Measurements from ENCODE around the gene ST6GAL1. TPM values are rescaled to one million over a fixed set of nuclear protein-coding genes. Genes with fewer than 3 reads are reported as not detected.

Gene ST6GAL1
- total and polyA plus RNA-seq, 2 of the 13 experiments (the other 11 are each of a cell fraction or from before 2014, with no cell fraction given) = 79.9 to 164 TPM

DNA sequence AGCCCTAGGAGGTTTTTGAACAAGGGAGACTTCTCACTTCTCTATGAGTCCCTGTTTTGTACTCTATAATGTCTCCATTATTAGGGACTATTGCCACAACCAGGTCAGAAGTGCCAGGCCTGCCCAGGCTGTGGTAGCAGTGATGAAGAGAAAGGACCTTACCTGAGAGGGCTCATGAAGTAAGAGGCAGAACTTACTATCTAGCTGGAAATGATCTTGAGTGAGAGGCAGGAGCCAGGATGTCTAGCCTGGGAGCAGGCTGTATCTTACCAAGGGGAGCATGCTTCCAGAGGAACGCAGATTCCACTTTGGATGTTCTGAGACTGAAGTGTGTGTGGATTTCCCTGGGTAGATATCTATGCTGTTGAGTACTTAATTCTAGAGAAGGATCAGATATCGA is 115.7 kb downstream of the ST6GAL1 start:
- H3K4me3 ChIP-seq (replicated peaks in 1 of 3; ENCODE audit: insufficient read depth in 1 of 3, low read depth in 2 of 3, low read length in 3 of 3) = no peak overlapping the region
- BruUV-seq (replicated peaks) = no TSS peak
- peak overlapping the region; percentile 38; the same call in 1 of the 2 replicates for H3K9ac ChIP-seq (ENCODE audit: insufficient read depth, low read depth, low read length)
- intact Hi-C loops (cut with micrococcal nuclease; ENCODE audit: unreplicated experiment) = no loop called here
- H2AFZ ChIP-seq (ENCODE audit: low read length) = no peak overlapping the region
- peaks cover 92% of the 10 kb centered on the region for H3K79me2 ChIP-seq (ENCODE audit: insufficient read depth, low read length)
- H3K4me2 ChIP-seq (ENCODE audit: low read depth, low read length) = peak overlapping the region; percentile 100
- CTCF ChIA-PET (ENCODE audit: low intra/inter-chr PET ratio, low total read pairs) = no interaction called here
- no peaks in the 10 kb centered on the region for H3K27me3 ChIP-seq (ENCODE audit: control insufficient read depth in 1 of 2, insufficient read depth in 2 of 2, low read length in 2 of 2)
- TF ChIP-seq, protein P1, sequence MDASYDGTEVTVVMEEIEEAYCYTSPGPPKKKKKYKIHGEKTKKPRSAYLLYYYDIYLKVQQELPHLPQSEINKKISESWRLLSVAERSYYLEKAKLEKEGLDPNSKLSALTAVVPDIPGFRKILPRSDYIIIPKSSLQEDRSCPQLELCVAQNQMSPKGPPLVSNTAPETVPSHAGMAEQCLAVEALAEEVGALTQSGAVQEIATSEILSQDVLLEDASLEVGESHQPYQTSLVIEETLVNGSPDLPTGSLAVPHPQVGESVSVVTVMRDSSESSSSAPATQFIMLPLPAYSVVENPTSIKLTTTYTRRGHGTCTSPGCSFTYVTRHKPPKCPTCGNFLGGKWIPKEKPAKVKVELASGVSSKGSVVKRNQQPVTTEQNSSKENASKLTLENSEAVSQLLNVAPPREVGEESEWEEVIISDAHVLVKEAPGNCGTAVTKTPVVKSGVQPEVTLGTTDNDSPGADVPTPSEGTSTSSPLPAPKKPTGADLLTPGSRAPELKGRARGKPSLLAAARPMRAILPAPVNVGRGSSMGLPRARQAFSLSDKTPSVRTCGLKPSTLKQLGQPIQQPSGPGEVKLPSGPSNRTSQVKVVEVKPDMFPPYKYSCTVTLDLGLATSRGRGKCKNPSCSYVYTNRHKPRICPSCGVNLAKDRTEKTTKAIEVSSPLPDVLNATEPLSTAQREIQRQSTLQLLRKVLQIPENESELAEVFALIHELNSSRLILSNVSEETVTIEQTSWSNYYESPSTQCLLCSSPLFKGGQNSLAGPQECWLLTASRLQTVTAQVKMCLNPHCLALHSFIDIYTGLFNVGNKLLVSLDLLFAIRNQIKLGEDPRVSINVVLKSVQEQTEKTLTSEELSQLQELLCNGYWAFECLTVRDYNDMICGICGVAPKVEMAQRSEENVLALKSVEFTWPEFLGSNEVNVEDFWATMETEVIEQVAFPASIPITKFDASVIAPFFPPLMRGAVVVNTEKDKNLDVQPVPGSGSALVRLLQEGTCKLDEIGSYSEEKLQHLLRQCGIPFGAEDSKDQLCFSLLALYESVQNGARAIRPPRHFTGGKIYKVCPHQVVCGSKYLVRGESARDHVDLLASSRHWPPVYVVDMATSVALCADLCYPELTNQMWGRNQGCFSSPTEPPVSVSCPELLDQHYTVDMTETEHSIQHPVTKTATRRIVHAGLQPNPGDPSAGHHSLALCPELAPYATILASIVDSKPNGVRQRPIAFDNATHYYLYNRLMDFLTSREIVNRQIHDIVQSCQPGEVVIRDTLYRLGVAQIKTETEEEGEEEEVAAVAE (CRISPR knock-in tag; IDR thresholded peaks at IDR 0.05; ENCODE audit: borderline replicate concordance) = no peak
- TF ChIP-seq ARNTL (CRISPR knock-in tag; IDR thresholded peaks at IDR 0.05) (no peak), ZSCAN21 (CRISPR knock-in tag; IDR thresholded peaks at IDR 0.05; ENCODE audit: borderline replicate concordance) (no peak), ZNF260 (CRISPR knock-in tag; IDR thresholded peaks at IDR 0.05; ENCODE audit: borderline replicate concordance, low read depth) (no peak), MATR3 (CRISPR knock-in tag; IDR thresholded peaks at IDR 0.05) (no peak), MLLT10 (CRISPR knock-in tag; IDR thresholded peaks at IDR 0.05) (no peak), CAMTA2 (CRISPR knock-in tag; IDR thresholded peaks at IDR 0.05; ENCODE audit: borderline replicate concordance) (no peak), ZSCAN20 (CRISPR knock-in tag; IDR thresholded peaks at IDR 0.05; ENCODE audit: borderline replicate concordance) (no peak)
- TF ChIP-seq, protein P2, sequence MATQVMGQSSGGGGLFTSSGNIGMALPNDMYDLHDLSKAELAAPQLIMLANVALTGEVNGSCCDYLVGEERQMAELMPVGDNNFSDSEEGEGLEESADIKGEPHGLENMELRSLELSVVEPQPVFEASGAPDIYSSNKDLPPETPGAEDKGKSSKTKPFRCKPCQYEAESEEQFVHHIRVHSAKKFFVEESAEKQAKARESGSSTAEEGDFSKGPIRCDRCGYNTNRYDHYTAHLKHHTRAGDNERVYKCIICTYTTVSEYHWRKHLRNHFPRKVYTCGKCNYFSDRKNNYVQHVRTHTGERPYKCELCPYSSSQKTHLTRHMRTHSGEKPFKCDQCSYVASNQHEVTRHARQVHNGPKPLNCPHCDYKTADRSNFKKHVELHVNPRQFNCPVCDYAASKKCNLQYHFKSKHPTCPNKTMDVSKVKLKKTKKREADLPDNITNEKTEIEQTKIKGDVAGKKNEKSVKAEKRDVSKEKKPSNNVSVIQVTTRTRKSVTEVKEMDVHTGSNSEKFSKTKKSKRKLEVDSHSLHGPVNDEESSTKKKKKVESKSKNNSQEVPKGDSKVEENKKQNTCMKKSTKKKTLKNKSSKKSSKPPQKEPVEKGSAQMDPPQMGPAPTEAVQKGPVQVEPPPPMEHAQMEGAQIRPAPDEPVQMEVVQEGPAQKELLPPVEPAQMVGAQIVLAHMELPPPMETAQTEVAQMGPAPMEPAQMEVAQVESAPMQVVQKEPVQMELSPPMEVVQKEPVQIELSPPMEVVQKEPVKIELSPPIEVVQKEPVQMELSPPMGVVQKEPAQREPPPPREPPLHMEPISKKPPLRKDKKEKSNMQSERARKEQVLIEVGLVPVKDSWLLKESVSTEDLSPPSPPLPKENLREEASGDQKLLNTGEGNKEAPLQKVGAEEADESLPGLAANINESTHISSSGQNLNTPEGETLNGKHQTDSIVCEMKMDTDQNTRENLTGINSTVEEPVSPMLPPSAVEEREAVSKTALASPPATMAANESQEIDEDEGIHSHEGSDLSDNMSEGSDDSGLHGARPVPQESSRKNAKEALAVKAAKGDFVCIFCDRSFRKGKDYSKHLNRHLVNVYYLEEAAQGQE (IDR thresholded peaks at IDR 0.05; ENCODE audit: borderline replicate concordance in 1 of 2, low read depth in 1 of 2, low read length in 2 of 2) = no peak
- TF ChIP-seq, protein P3, sequence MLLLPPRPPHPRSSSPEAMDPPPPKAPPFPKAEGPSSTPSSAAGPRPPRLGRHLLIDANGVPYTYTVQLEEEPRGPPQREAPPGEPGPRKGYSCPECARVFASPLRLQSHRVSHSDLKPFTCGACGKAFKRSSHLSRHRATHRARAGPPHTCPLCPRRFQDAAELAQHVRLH (CRISPR knock-in tag; IDR thresholded peaks at IDR 0.05; ENCODE audit: borderline replicate concordance, low read depth) = no peak
- TF ChIP-seq, protein P4, sequence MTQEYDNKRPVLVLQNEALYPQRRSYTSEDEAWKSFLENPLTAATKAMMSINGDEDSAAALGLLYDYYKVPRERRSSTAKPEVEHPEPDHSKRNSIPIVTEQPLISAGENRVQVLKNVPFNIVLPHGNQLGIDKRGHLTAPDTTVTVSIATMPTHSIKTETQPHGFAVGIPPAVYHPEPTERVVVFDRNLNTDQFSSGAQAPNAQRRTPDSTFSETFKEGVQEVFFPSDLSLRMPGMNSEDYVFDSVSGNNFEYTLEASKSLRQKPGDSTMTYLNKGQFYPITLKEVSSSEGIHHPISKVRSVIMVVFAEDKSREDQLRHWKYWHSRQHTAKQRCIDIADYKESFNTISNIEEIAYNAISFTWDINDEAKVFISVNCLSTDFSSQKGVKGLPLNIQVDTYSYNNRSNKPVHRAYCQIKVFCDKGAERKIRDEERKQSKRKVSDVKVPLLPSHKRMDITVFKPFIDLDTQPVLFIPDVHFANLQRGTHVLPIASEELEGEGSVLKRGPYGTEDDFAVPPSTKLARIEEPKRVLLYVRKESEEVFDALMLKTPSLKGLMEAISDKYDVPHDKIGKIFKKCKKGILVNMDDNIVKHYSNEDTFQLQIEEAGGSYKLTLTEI (CRISPR knock-in tag; conservative IDR thresholded peaks at IDR 0.05) = no peak
- peaks cover 23 to 62% of the 10 kb centered on the region in 2 experiments for H3K36me3 ChIP-seq (replicated peaks in 1 of 2; ENCODE audit: control insufficient read depth in 1 of 2, insufficient read depth in 2 of 2, low read length in 2 of 2)
- DNase-seq (ENCODE audit: low spot score) (no peak), FAIRE-seq (no peak), ATAC-seq (no peak)
- peaks cover 20% of the 10 kb centered on the region for H4K20me1 ChIP-seq (ENCODE audit: insufficient read depth, low read length)
- 95% methylated on average over 2 of the region's 2 CpGs for WGBS (ENCODE audit: low lambda C conversion rate)
- POLR2A ChIA-PET = interaction anchor here (1.0 to 1.4 kb wide), 3 partner anchors 9 to 71 kb away, joined by 3 to 4 read pairs (median 3); no protein-coding TSS in a partner anchor
- H3K4me1 ChIP-seq (ENCODE audit: insufficient read depth, low read length) = peaks cover 93% of the 10 kb centered on the region
- no peak overlapping the region for H3K27ac ChIP-seq (ENCODE audit: extremely low read length, insufficient read depth, low read length)
- in situ Hi-C loops (cut with HindIII; ENCODE audit: extremely low pct_ligation_motif_present, low pct_unique_long_range_greater_than_20kb) = no loop called here
- no peaks in the 10 kb centered on the region for H3K9me3 ChIP-seq (ENCODE audit: low read length)

All from HepG2 (cell line).